ENCODE measurements around the gene GABRB1.

GABRB1 gene

DNA sequence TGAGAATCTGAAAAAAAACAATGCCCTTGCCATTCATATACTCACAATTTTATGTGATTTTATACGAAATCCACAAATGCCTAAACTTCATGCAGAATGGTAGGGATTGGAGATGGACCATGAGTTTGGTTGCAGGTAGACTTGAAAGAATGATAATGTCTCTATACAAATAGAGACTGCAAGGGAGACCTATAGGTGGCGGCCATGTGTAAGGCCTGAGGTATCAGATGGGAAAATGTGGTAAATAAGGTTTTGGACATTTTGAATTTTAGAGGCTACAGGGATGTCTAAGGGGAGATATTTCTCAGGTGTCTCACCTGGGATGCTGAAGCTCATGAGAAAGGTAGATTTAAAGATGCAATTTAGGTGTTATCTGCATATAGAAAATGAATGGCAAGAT is 78.0 kb downstream of the GABRB1 start:
- in situ Hi-C loops (cut with HindIII; ENCODE audit: low sequenced_read_pairs) = no loop called here

DNA sequence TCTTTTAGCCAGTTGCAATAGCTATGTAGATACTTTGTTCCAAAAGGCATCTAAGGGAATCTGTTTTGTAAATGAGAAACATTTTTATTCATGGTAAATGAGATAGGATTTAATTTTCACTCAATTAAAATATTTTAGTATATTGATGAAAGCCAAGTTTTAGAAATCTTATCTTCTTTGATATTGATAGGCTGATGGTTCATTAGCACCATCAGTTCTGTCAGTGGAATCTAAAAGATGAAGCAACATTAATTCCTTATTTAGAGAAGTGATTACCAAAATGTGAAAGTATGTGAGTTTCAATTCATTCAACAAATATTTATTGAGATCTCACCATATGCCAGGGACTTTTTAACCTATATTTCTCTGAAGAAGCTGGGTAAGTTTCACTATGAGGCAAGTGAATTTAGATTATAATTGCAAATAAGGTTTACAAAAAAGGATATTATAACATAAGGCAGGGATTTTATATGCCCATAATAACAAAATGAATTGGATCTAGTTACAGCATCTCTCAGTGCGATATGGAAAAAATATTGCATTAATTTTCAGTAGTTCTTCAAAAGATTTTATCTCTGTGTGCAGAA is 79.3 kb downstream of the GABRB1 start:
- in situ Hi-C loops (cut with HindIII; ENCODE audit: low sequenced_read_pairs) = loop anchor here (10.0 kb wide), 1 partner anchor 64 kb away; no protein-coding TSS in a partner anchor

DNA sequence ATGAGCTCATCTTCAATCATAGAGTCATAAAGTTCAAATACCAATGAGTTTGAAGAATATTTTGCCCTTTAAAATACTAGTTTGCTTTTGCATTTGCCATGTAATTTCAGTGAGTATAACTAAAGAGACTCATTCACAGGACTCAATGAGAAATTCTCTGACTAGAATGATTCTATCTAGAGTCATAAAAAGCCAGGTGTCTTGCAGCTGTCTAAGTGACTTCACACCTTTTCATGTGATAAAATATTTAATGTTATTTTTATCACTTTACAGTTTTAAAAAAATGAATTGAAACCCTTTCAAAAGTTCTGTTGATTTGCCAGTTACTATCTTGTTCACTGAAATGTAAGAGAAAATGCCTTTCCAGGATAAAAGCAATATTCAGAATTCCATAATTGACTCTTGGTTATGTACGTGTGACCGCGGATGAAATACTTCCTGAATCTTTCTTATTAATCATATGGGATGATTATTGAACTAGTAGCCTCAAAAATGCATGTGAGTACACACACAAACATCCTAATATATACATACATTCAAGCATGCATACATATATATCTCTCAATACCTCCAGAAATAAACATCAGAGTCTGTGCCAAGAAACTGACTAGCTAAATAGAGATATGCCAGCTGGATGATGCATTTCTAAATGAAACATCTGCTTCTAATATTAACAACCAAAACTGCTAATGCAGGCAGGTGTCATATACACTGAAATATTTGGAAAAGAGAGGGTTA is 87.0 kb downstream of the GABRB1 start:
- in situ Hi-C loops (cut with HindIII; ENCODE audit: low sequenced_read_pairs) = loop anchor here (10.0 kb wide), 1 partner anchor 56 kb away; no protein-coding TSS in a partner anchor

DNA sequence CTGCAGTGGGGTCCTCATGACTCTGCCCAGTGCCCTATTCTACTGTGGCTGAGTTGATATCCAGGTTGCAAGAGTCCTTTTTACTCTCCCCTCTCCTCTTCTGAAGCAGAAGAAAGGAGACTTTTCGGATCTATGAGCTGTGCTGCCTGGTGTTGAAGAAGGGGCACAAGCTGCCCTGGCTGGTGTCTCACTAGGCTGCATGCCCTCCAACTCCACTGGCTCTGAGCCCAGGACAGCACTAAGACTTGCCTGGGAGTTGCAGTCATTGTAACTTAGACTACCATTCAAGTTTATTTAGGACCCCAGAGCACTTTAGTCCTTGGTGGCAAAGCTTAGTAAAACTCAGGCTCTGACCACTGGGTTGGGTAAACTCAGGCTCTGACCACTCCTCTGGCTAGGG is 89.4 kb downstream of the GABRB1 start:
- in situ Hi-C loops (cut with HindIII; ENCODE audit: low sequenced_read_pairs) = no loop called here

DNA sequence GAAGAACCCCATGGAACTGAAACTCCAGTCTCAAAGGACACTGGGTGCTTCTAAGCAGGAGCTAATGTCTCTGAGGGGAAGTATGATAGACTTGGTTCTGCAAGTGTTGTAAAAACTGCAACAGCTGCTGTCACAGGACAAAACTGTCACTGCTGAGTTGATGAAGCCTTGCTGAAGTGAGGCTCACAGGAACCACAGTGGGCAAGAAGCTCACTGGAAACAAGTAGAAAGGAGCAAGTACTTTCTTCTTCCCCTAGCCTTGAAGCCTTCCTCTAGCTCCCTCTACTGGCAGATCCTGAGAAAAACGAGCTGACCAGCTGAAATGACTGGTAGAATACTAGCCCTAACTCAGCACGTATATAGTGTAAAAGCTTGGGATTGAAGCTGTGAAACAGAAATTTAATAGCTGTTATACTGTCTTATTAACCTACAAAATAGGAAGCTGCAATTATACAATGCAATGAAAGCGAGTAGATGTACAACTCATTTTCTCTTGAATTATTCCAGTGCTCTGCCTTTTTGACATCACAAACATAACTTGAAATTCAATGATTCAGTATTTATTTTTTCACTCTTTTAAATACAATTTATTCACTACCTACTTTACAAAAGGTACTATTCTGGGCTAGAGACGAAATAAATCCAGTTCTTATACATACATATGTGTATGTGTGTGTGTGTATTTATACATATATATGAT is 91.4 kb downstream of the GABRB1 start:
- in situ Hi-C loops (cut with HindIII; ENCODE audit: low sequenced_read_pairs) = no loop called here

DNA sequence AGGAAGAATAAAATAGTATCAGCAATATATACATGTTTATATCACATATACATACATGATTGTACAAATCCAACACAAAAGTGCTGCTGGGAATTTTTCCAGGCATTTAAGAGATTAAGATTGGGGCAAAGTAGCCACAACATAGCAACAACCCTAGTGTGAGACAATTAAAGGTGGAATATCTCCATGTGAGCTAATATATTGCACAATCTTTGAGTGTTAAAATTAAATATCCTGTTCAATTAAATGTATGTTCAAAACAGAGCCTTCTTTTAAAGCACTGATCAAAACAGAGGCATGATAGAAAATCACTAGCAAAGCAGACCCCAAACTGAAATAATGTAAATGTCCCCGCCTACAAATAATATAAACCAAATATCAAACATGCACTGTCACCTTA is 97.6 kb downstream of the GABRB1 start:
- in situ Hi-C loops (cut with HindIII; ENCODE audit: low sequenced_read_pairs) = no loop called here

DNA sequence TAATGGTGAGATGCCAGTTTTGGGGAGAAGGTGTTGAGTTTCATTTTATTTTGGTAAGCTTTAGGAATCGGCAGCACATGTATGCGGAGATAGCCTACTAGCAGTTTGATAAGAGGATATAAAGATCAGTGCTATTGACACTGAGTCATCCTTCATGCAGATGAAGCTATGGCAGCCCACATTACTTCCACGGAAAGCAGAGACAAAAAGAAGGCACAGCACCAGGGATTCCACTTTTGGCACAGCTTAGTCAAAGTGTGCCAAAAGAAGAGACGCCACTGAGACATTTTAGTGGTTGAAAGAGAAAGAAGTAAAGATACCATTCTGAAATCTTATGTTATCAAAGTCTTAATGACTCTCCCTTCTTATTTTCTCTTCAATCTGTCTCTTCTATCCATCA is 103.8 kb downstream of the GABRB1 start:
- in situ Hi-C loops (cut with HindIII; ENCODE audit: low sequenced_read_pairs) = loop anchor here (5.0 kb wide), 1 partner anchor 37 kb away; no protein-coding TSS in a partner anchor

DNA sequence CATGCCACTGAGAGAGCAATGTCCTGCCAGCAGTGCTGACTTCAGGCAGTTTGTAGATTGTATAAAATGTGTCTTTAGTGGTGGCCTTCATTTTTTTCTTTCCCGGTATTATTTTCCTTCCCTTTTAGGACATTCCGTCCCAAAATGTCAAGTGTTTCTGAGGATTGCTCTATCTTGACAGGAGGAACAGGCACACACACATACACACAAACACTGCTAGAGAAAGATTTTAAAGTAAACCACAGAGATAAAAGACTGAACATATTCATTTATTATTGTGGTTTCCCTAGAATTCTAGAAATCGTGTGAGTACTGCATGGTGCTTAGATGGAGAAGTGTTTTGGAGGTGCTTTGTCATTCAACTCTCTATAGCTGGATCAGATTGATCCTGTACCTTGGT is 111.9 kb downstream of the GABRB1 start:
- in situ Hi-C loops (cut with HindIII; ENCODE audit: low sequenced_read_pairs) = no loop called here

DNA sequence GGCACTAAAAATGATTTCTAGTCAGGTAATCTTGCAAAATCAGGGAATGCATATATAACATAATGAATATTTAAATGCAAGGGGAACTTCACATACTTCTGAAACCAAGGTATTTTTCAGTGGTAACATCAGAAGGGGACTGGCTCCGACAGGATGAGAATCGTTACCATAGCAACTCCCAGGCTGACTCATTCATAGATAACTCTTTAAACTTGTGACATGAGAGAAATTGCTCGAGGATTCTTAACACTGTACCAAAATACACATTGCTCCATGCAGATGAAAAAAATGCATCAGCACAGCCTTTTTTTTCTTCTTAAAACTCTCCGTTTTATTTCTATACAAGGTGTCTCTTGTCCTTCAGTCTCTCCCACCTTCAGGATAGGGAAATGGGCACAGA is 114.3 kb downstream of the GABRB1 start:
- in situ Hi-C loops (cut with HindIII; ENCODE audit: low sequenced_read_pairs) = no loop called here

DNA sequence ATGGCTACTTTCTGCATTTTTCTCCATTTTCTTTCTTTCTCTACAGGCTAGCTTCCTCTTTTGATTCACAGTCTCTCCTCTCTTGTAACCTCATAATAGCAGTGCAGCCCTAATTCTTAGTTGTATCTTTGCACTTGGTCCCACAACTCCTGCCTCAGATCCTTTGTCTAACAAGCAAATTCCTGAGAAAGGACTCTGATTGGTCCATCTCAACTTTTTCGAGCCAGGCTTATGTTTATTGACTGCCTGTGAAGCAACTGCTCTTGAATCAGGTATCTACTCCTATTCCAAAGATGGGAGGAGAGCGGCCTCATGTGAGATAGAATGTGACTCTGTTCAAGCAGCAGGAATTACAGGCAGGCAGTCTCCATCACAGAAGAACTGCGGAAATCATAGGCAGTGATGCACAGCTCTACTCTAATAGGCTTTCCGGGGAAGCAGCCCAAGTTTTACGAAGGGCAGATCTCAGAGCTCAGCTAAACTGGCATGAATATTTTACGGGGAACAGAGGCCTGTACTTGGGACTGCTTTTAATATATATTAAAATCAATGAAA is 123.5 kb downstream of the GABRB1 start:
- in situ Hi-C loops (cut with HindIII; ENCODE audit: low sequenced_read_pairs) = no loop called here

DNA sequence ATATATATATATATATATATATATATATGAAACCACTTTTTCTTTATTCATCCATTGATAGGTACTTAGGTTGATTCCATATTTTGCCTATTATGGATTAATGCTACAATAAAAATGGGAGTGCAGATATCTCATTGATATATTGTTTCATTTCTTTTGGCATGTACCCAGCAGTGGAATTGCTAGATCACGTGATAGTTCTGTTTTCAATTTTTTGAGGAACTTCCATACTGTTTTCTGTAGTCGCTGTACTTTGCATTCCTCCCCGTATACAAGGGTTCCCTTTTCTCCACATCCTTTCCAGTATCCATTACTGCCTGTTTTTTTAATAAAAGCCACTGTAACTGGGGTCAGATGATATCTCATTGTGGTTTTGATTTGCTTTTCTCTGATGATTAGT is 124.6 kb downstream of the GABRB1 start:
- in situ Hi-C loops (cut with HindIII; ENCODE audit: low sequenced_read_pairs) = no loop called here

DNA sequence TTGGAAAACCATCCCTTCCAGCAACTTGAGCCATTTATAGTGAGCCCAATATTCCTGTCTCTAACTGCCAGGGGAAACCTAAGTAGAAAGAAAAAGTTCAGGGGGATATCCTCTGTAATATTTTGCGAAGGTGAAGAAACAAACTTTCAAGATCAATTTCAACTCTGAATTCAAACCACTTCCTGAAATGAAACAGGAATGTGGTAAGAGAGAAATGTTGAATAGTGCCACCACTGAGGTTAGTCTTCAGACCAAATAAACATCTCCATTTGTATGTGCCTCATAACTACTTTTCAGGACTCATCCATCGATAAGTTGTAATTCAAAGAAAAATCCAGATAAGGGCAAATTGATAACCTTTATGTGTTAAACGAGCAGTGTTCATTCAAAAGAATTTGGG is 128.7 kb downstream of the GABRB1 start:
- in situ Hi-C loops (cut with HindIII; ENCODE audit: low sequenced_read_pairs) = no loop called here

DNA sequence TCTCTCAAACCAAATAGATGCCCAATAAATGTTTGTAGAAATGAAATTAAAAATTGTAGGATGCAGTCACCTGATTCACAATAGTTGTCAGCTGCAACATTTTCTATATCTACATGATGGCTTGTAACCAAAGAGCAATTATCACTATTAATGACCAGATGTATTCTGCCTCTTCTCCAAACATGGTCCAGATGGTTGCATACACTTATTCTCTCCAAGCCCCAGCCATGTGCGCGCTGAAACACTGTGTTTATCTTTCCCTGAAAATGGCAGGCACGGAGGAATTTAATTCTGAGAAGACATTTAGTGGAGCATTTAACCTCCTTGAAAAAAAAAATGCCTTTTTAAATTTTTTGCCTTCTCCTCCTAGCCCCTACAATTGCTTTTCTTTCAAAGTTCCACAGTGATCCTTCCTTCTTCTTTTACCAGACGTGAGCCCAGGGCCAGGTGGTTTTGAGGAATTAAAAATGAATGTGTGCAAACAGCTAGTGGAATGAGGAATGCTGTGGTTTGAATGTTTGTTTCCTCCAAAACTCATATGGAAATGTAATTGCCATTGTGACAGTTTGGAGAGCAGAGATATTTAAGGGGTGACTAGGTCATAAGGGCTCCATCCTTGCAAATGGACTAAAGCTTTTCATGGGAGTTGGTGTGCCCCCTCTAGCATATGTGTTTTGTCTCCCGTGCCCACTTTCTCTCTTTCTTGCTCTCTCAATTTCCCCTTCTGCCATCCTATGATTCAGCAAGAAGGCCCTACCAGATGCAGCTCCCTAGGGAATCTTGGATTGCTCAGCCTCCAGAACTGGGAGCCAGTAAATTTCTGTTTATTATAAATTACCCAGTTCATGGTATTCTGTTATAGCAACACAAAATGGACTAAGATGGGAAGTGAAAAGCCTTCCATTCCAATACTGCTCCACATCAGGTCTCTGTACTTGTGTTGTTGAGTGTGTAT is 136.0 kb downstream of the GABRB1 start:
- in situ Hi-C loops (cut with HindIII; ENCODE audit: low sequenced_read_pairs) = no loop called here

DNA sequence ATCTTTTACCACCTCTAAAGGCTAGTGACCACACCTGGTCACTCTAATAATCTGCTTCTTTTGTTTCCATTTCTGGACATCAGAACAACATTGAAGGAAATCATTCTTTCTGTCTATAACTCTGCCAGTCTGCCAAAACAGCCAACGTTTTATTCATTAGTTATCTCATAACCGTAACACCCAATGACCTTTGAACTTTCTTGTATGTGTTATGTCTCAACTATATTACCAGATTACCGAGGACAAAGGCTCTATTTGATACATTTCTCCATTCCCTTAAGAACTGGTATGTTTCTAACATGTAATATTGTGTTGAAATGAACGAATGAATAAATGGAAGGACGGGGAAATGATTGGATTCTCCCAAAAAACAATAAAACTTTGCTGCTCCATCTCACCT is 152.7 kb downstream of the GABRB1 start:
- in situ Hi-C loops (cut with HindIII; ENCODE audit: low sequenced_read_pairs) = no loop called here

DNA sequence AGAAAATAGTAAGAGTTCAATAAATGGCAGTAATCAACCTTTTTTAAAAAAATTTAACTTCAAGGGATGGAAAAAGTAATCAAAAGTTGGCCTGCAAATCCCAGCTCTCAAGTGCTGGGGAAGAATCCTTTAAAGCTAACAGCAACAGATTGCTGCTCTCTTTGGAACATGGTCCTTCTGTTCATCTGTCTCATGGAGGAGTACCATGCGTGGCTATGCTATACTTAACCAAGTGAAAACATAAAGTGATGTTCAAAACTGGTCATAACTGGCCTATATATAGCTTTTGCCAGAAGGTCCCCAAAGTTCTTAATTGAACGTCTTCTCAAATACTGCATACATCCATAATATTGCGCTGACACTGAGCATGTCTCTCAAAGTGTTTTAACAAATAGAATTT is 154.4 kb downstream of the GABRB1 start:
- in situ Hi-C loops (cut with HindIII; ENCODE audit: low sequenced_read_pairs) = no loop called here

DNA sequence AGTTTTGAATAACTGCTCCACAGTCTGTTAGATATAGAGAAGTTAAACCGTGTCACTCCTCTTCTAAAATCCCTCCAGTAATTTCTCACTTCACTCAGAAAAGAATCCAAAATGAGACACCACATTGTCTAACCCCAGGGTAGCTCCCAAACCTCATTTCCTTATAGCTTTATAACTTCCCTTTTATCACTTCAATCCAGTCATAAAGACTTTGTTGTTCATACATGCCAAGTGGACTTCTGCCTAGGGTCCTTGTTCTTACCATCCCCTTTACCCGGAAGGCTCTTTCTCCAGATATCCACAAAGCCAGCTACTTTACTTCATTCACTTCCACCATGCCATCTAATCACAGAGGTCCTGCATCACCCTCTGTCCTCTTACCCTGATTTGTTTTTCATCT is 156.2 kb downstream of the GABRB1 start:
- in situ Hi-C loops (cut with HindIII; ENCODE audit: low sequenced_read_pairs) = no loop called here

DNA sequence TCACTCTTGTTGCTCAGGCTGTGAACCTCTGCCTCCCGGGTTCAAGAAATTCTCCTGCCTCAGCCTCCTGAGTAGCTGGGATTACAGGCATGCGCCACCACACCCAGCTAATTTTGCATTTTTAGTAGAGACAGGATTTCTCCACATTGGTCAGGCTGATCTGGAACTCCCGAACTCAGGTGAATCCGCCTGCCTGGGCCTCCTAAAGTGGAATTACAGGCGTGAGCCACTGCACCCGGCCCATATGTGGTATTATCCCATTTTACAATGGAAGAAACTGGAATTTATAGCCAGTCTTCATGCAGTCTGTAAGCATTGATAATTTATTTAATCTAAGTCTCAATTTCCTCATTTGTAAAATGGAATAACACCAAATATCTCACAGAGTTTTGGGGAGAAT is 161.8 kb downstream of the GABRB1 start:
- in situ Hi-C loops (cut with HindIII; ENCODE audit: low sequenced_read_pairs) = loop anchor here (5.0 kb wide), 1 partner anchor 79 kb away; no protein-coding TSS in a partner anchor

DNA sequence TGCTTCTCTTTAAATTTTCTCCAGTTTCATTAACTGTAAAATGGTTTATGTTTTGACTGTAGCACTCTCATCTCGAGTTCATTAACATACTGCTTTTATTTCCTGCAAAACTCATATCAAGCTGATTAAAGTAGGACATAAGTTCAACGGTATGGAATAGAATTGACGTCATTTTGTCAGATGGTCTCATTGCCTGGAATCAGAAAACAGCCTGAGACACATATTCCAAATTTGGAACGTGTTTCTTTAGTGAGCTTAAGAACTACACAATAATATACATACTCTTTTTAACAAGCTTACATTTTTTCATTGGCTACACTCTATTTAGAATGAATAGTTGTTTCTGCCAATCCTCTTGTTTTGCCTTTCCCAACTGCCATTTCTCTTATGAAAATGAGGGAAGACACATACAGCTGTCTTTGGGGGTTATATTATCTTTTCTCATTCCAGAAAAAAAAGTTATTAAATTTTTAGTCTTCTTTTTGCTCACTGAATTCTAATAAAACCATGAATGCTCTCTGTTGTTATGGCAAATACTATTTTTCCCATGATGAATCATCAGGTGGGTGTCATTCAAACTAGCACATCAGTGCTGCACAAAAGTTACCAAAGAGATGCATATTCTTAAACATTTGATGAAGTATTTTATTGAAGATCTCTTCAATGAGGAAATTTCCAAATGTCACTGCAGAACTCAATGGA is 162.8 kb downstream of the GABRB1 start:
- in situ Hi-C loops (cut with HindIII; ENCODE audit: low sequenced_read_pairs) = loop anchor here (5.0 kb wide), 1 partner anchor 78 kb away; no protein-coding TSS in a partner anchor

DNA sequence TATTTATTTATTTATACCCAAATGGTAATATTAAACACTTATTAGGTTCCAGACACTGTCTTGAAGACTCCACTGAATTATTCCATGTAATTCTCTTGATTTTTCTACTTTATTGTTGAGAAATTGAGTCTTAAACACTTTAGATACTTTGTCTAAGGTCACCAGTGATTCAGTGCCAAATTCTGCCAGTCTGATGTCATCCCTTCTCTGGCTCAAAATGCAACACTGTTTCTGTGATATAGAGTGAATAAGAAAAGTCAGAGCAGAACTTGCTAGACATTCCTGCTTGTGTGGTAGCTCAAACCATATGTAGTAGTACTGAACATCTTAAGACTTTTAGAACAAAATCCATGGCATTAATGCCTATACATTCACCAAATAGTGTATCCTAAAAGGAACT is 164.3 kb downstream of the GABRB1 start:
- in situ Hi-C loops (cut with HindIII; ENCODE audit: low sequenced_read_pairs) = no loop called here

DNA sequence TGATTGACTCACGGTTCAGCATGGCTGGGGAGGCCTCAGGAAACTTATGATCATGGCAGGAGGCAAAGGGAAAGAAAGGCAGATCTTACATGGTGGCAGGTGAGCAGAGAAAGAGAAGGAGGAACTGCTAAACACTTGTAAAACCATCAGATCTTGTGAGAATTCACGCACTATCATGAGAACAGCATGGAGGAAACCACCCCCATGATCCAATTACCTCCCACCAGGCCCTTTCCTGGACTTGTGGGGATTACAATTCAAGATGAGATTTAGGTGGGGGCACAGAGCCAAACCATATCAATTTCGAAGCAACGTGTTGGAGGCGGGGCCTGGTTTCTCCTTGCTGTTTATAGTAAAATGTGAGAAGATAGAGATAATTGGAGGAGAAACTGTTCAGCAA is 167.4 kb downstream of the GABRB1 start:
- in situ Hi-C loops (cut with HindIII; ENCODE audit: low sequenced_read_pairs) = no loop called here
